ENCODE data around the gene ITPA. TPM values are rescaled to one million over a fixed set of nuclear protein-coding genes. Genes with fewer than 3 reads are reported as not detected.

The ITPA gene
- total and polyA plus RNA-seq, 2 of the 4 experiments (the other 2 are of a cell fraction), result 32.4 to 49.0 TPM

DNA sequence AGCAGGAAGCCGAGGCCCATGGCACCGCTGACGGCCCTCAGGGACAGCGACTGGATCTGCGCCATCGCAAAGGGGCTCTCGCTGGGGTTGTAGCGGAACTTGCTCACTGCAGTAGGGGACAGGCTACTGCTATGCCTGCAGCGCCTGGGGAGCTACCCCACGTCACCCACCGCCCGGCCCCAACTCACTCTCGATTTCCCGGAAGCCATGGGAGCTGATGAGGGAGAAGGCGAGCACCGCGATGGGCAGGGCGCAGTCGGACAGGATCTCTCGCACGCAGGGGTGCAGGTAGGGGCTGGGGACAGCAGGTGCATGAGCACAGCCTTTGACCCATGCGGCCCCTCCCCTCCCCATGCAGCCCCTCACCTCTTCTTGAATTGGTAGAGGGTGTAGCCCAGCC lies 19.9 kb downstream of the ITPA start:
- Histone ChIP-seq H2BK15ac (ENCODE audit: low read depth, low read length) (no peak overlapping the region), H2AK5ac (ENCODE audit: low read depth, low read length) (no peak overlapping the region), H3K79me1 (ENCODE audit: low read depth in 1 of 2, low read length in 2 of 2) (no peaks in the 10 kb centered on the region), H3K9ac (ENCODE audit: low read depth, low read length) (no peak overlapping the region), H4K8ac (ENCODE audit: low read depth in 2 of 2, low read length in 2 of 2) (no peak overlapping the region), H3K14ac (replicated peaks; ENCODE audit: low read depth, low read length) (no peak overlapping the region), H3K27ac (ENCODE audit: insufficient read depth, low read length) (no peak overlapping the region), H4K5ac (ENCODE audit: low read depth, low read length) (no peak overlapping the region), H2AFZ (replicated peaks; ENCODE audit: low read length, poor library complexity) (no peak overlapping the region), H2AK9ac (replicated peaks; ENCODE audit: low read depth, low read length, poor library complexity) (no peak overlapping the region), H4K91ac (ENCODE audit: insufficient read depth, low read depth, low read length) (no peak overlapping the region), H3K4me2 (ENCODE audit: low read depth, low read length) (no peak overlapping the region), H2BK5ac (ENCODE audit: low read depth, low read length, poor library complexity, severe bottlenecking) (no peak overlapping the region), H3K27me3 (ENCODE audit: control insufficient read depth, insufficient read depth, low read length) (no peaks in the 10 kb centered on the region), H3K36me3 (ENCODE audit: control insufficient read depth, insufficient read depth, low read length) (peaks cover 6% of the 10 kb centered on the region; the same call in 1 of the 2 replicates), H3K23ac (ENCODE audit: low read depth, low read length) (no peak overlapping the region), H3K4ac (ENCODE audit: low read depth, low read length) (no peak overlapping the region), H2BK120ac (ENCODE audit: low read depth, low read length) (no peak overlapping the region), H3K18ac (ENCODE audit: low read depth, low read length) (no peak overlapping the region), H3K4me3 (ENCODE audit: insufficient read depth, low read depth, low read length) (no peak overlapping the region), H3K9me3 (ENCODE audit: control insufficient read depth, insufficient read depth, low read length) (no peaks in the 10 kb centered on the region), H2BK20ac (ENCODE audit: low read depth, low read length) (no peak overlapping the region), H3K9me1 (ENCODE audit: insufficient read depth, low read length) (no peaks in the 10 kb centered on the region), H4K20me1 (ENCODE audit: insufficient read depth, low read length) (no peaks in the 10 kb centered on the region), H3K56ac (ENCODE audit: extremely low read depth, insufficient read depth, low read length) (no peak overlapping the region), H3K4me1 (ENCODE audit: control insufficient read depth, insufficient read depth, low read length) (no peaks in the 10 kb centered on the region)
- 91% methylated on average over 6 of the region's 22 CpGs; no CpG with 5 or more reads in 1 of the 2 experiments for WGBS, 2 experiments (ENCODE audit: extremely low coverage in 2 of 2, insufficient read length in 1 of 2)
- DNase-seq (no peak), ATAC-seq (ENCODE audit: low read depth) (no peak)
- CTCF ChIA-PET, result no interaction called here
- no peak for TF ChIP-seq MAZ (IDR thresholded peaks at IDR 0.05; ENCODE audit: borderline replicate concordance, low read depth, low read length)
- TF ChIP-seq MAFK (IDR thresholded peaks at IDR 0.05; ENCODE audit: low read depth, low read length), result no peak
- no peak for TF ChIP-seq FOS (IDR thresholded peaks at IDR 0.05; ENCODE audit: low read depth, low read length)
- TF ChIP-seq RCOR1 (IDR thresholded peaks at IDR 0.05; ENCODE audit: insufficient replicate concordance, low read length), result no peak
- no peak for TF ChIP-seq CHD1 (IDR thresholded peaks at IDR 0.05; ENCODE audit: low read depth, low read length)
- TF ChIP-seq RAD21 (IDR thresholded peaks at IDR 0.05; ENCODE audit: low read length), result no peak
- no peak for TF ChIP-seq RFX5 (IDR thresholded peaks at IDR 0.05; ENCODE audit: low read depth, low read length)
- TF ChIP-seq USF2 (IDR thresholded peaks at IDR 0.05; ENCODE audit: low read depth, low read length), result no peak
- TF ChIP-seq CEBPB (IDR thresholded peaks at IDR 0.05; ENCODE audit: low read depth, low read length), result no peak
- no peak for TF ChIP-seq NFE2L2 (IDR thresholded peaks at IDR 0.05; ENCODE audit: low read depth, low read length)
- POLR2A ChIA-PET (ENCODE audit: unreplicated experiment), result no interaction called here
- BruUV-seq (replicated peaks), result no TSS peak
- intact Hi-C loops (cut with micrococcal nuclease), result no loop called here
- in situ Hi-C loops (cut with MboI; ENCODE audit: low sequenced_read_pairs), result no loop called here
- dilution Hi-C loops (cut with HindIII; ENCODE audit: low sequenced_read_pairs, unreplicated experiment), result no loop called here

Measured in IMR-90 (cell line).